Measurements from ENCODE around the gene PTDSS2.

Gene PTDSS2

DNA sequence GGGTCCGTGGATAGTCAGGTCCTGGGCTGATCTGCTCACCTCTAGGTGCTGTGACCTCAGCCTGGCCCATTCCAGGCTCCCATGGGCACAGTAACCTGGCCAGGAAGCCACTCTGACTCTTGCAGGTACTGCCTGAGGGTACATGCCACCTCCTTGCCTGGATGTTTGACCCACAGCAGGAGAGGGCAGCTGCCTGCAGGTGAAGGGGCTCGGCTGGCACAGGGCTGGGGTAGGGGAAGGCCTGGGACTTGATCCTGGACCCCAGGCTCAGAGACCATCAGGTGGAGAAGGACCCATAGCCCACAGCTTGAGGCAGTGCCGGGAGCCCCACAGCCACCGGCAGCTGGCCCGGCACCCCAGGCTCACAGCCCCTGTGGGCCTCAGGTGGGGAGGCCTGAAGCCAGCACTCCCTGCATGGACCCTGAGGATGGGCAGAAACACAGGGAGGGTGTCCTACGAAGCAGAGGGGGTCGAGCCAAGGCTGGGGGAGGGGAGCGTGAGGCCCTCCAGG, 89.9 kb downstream of the PTDSS2 start:
- no peak for DNase-seq
- Histone ChIP-seq H3K79me2 (ENCODE audit: low read length) (no peaks in the 10 kb centered on the region), H3K27ac (ENCODE audit: low read length) (no peak overlapping the region), H3K9me3 (replicated peaks; ENCODE audit: insufficient read depth, low read length) (no peaks in the 10 kb centered on the region), H4K20me1 (ENCODE audit: insufficient read depth, low read length) (no peaks in the 10 kb centered on the region), H3K4me2 (ENCODE audit: low read depth, low read length) (no peak overlapping the region), H2AFZ (ENCODE audit: low read length) (no peak overlapping the region), H3K27me3 (replicated peaks; ENCODE audit: insufficient read depth, low read length) (no peaks in the 10 kb centered on the region), H3F3A (ENCODE audit: insufficient read depth, low read length) (peaks cover 14% of the 10 kb centered on the region), H3K9ac (ENCODE audit: low read length) (no peak overlapping the region), H3K4me1 (ENCODE audit: low read length) (peaks cover 16% of the 10 kb centered on the region), H3K4me3 (ENCODE audit: low read length) (no peak overlapping the region), H3K9me2 (replicated peaks; ENCODE audit: insufficient read depth, low read length) (no peaks in the 10 kb centered on the region), H3K36me3 (replicated peaks; ENCODE audit: insufficient read depth, low read length) (no peaks in the 10 kb centered on the region)
- TF ChIP-seq EZH2phosphoT487 (IDR thresholded peaks at IDR 0.05; ENCODE audit: low read length), result no peak
- no peak for TF ChIP-seq EZH2 (optimal IDR thresholded peaks at IDR 0.05; ENCODE audit: low read depth, low read length)
- TF ChIP-seq, protein P1, sequence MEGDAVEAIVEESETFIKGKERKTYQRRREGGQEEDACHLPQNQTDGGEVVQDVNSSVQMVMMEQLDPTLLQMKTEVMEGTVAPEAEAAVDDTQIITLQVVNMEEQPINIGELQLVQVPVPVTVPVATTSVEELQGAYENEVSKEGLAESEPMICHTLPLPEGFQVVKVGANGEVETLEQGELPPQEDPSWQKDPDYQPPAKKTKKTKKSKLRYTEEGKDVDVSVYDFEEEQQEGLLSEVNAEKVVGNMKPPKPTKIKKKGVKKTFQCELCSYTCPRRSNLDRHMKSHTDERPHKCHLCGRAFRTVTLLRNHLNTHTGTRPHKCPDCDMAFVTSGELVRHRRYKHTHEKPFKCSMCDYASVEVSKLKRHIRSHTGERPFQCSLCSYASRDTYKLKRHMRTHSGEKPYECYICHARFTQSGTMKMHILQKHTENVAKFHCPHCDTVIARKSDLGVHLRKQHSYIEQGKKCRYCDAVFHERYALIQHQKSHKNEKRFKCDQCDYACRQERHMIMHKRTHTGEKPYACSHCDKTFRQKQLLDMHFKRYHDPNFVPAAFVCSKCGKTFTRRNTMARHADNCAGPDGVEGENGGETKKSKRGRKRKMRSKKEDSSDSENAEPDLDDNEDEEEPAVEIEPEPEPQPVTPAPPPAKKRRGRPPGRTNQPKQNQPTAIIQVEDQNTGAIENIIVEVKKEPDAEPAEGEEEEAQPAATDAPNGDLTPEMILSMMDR (IDR thresholded peaks at IDR 0.05; ENCODE audit: low read length), result no peak
